IMR-90 (cell line): ENCODE data around the gene SBF2. TPM values are rescaled to one million over a fixed set of nuclear protein-coding genes. Genes with fewer than 3 reads are reported as not detected.

Experiments used
- ATAC-seq: fragments of 200-7000 bp; cut with Tn5 transposase; 2 replicates; pipeline ENCODE4 v1.9.1; 2020; ENCODE audit warnings: low read depth, mild to moderate bottlenecking, moderate library complexity
- BruUV-seq: library from RNA; stranded (reverse); fragments of 400-500 nt; replicated peaks from 2 replicates; lab custom pipeline; 2021; lab: Mats Ljungman, UMichigan
- CTCF ChIA-PET: fragments of 300-600 bp; formaldehyde crosslinking; extraction: SDS; loops from one replicate; lab custom pipeline; 2021; ENCODE audit warnings: antibody characterized with exemption; lab: Yijun Ruan, JAX
- POLR2A ChIA-PET: fragments of 300-600 bp; sonication (Branson Sonifier 250); formaldehyde crosslinking; loops from one replicate; lab custom pipeline; 2022; ENCODE audit warnings: antibody characterized with exemption; ENCODE audit not compliant: unreplicated experiment; lab: Charles Lee
- DNase-seq: peaks from one replicate; pipeline ENCODE4 v3.0.0; 2013
- H2AFZ ChIP-seq: replicated peaks from 2 replicates; pipeline ENCODE3; 2013; ENCODE audit warnings: low read length, mild to moderate bottlenecking; ENCODE audit not compliant: poor library complexity
- H2AK5ac ChIP-seq: 2 replicates; pipeline ENCODE4 v1.6.1; 2013; ENCODE audit warnings: low read depth, low read length, inconsistent platforms
- H2AK9ac ChIP-seq: replicated peaks from 2 replicates; pipeline ENCODE3; 2013; ENCODE audit warnings: mild to moderate bottlenecking, low read depth, low read length, moderate library complexity; ENCODE audit not compliant: poor library complexity
- H2BK120ac ChIP-seq: 2 replicates; pipeline ENCODE4 v1.6.1; 2013; ENCODE audit warnings: low read depth, low read length, inconsistent platforms
- H2BK15ac ChIP-seq: 3 replicates; pipeline ENCODE4 v1.6.1; 2013; ENCODE audit warnings: low read depth, low read length, inconsistent platforms
- H2BK20ac ChIP-seq: 2 replicates; pipeline ENCODE4 v1.6.1; 2013; ENCODE audit warnings: low read depth, mild to moderate bottlenecking, inconsistent platforms, low read length, moderate library complexity
- H2BK5ac ChIP-seq: 2 replicates; pipeline ENCODE4 v1.6.1; 2013; ENCODE audit warnings: mild to moderate bottlenecking, low read depth, low read length, inconsistent platforms; ENCODE audit not compliant: poor library complexity, severe bottlenecking
- H3K14ac ChIP-seq: replicated peaks from 2 replicates; pipeline ENCODE4 v1.6.1; 2013; ENCODE audit warnings: low read depth, low read length, inconsistent platforms
- H3K18ac ChIP-seq: 2 replicates; pipeline ENCODE4 v1.6.1; 2013; ENCODE audit warnings: low read depth, low read length, control low read depth
- H3K23ac ChIP-seq: 2 replicates; pipeline ENCODE4 v1.6.1; 2013; ENCODE audit warnings: low read depth, low read length, inconsistent platforms
- H3K27ac ChIP-seq: 2 replicates; pipeline ENCODE4 v1.5.1; 2013; ENCODE audit warnings: mild to moderate bottlenecking, control low read depth, low read length; ENCODE audit not compliant: insufficient read depth
- H3K27me3 ChIP-seq: 2 replicates; pipeline ENCODE4 v1.6.1; 2013; ENCODE audit warnings: low read length; ENCODE audit not compliant: control insufficient read depth, insufficient read depth
- H3K36me3 ChIP-seq: 2 replicates; pipeline ENCODE4 v1.6.1; 2013; ENCODE audit warnings: low read length, mixed read lengths; ENCODE audit not compliant: control insufficient read depth, insufficient read depth
- H3K4ac ChIP-seq: 2 replicates; pipeline ENCODE4 v1.6.1; 2013; ENCODE audit warnings: low read depth, low read length, inconsistent platforms
- H3K4me1 ChIP-seq: 2 replicates; pipeline ENCODE4 v1.6.1; 2013; ENCODE audit warnings: low read length, mixed read lengths; ENCODE audit not compliant: control insufficient read depth, insufficient read depth
- H3K4me2 ChIP-seq: 2 replicates; pipeline ENCODE4 v1.6.1; 2013; ENCODE audit warnings: low read depth, mild to moderate bottlenecking, control low read depth, low read length, moderate library complexity
- H3K4me3 ChIP-seq: 2 replicates; pipeline ENCODE4 v1.5.1; 2013; ENCODE audit warnings: low read depth, mild to moderate bottlenecking, control low read depth, low read length, moderate library complexity; ENCODE audit not compliant: insufficient read depth
- H3K56ac ChIP-seq: 2 replicates; pipeline ENCODE4 v1.6.1; 2013; ENCODE audit warnings: low read length, inconsistent platforms; ENCODE audit not compliant: insufficient read depth; ENCODE audit errors: extremely low read depth
- H3K79me1 ChIP-seq, 2 experiments: 2 replicates each; pipeline ENCODE4 v1.6.1; 2013; ENCODE audit warnings: low read length in 2 of 2, inconsistent platforms in 1 of 2, low read depth in 1 of 2
- H3K9ac ChIP-seq: 2 replicates; pipeline ENCODE4 v1.6.1; 2013; ENCODE audit warnings: low read depth, low read length, control low read depth
- H3K9me1 ChIP-seq: 2 replicates; pipeline ENCODE4 v1.6.1; 2013; ENCODE audit warnings: low read length, inconsistent platforms; ENCODE audit not compliant: insufficient read depth
- H3K9me3 ChIP-seq: 2 replicates; pipeline ENCODE4 v1.6.1; 2013; ENCODE audit warnings: low read length; ENCODE audit not compliant: control insufficient read depth, insufficient read depth
- H4K20me1 ChIP-seq: 2 replicates; pipeline ENCODE4 v1.6.1; 2013; ENCODE audit warnings: low read length, inconsistent platforms; ENCODE audit not compliant: insufficient read depth
- H4K5ac ChIP-seq: 2 replicates; pipeline ENCODE4 v1.6.1; 2013; ENCODE audit warnings: mild to moderate bottlenecking, low read depth, low read length, control low read depth
- H4K8ac ChIP-seq, 2 experiments: 2 replicates each; pipeline ENCODE4 v1.6.1; 2013; ENCODE audit warnings: low read depth in 2 of 2, low read length in 2 of 2, control low read depth in 1 of 2, inconsistent platforms in 1 of 2
- H4K91ac ChIP-seq: 2 replicates; pipeline ENCODE4 v1.6.1; 2013; ENCODE audit warnings: low read depth, low read length, inconsistent platforms; ENCODE audit not compliant: insufficient read depth
- CEBPB ChIP-seq: IDR thresholded peaks from 2 replicates; pipeline ENCODE4 v1.6.1; 2012; ENCODE audit warnings: low read depth, low read length, improper control_type of control experiment
- CHD1 ChIP-seq: IDR thresholded peaks from 2 replicates; pipeline ENCODE4 v1.6.1; 2012; ENCODE audit warnings: low read depth, low read length, improper control_type of control experiment
- CTCF ChIP-seq: conservative IDR thresholded peaks from 2 replicates; pipeline ENCODE4 v1.5.1; 2012; ENCODE audit warnings: mild to moderate bottlenecking, low read depth, low read length, improper control_type of control experiment
- FOS ChIP-seq: fragments of 150-350 bp; IDR thresholded peaks from 2 replicates; pipeline ENCODE4 v1.6.1; 2016; ENCODE audit warnings: low read depth, low read length
- MAFK ChIP-seq: IDR thresholded peaks from 2 replicates; pipeline ENCODE4 v1.6.1; 2012; ENCODE audit warnings: low read depth, low read length, improper control_type of control experiment
- MAZ ChIP-seq: IDR thresholded peaks from 2 replicates; pipeline ENCODE4 v1.6.1; 2012; ENCODE audit warnings: low read depth, mild to moderate bottlenecking, low read length, improper control_type of control experiment, moderate library complexity, borderline replicate concordance
- MXI1 ChIP-seq: IDR thresholded peaks from 2 replicates; pipeline ENCODE4 v1.6.1; 2012; ENCODE audit warnings: low read depth, mild to moderate bottlenecking, low read length, moderate library complexity, borderline replicate concordance
- RCOR1 ChIP-seq: IDR thresholded peaks from 2 replicates; pipeline ENCODE4 v1.6.1; 2012; ENCODE audit warnings: mild to moderate bottlenecking, low read length, improper control_type of control experiment; ENCODE audit not compliant: insufficient replicate concordance
- RFX5 ChIP-seq: IDR thresholded peaks from 2 replicates; pipeline ENCODE4 v1.8.0; 2012; ENCODE audit warnings: low read depth, mild to moderate bottlenecking, low read length, moderate library complexity
- SMC3 ChIP-seq: fragments of 150-350 bp; IDR thresholded peaks from 2 replicates; pipeline ENCODE4 v1.6.1; 2016; ENCODE audit warnings: low read depth, mild to moderate bottlenecking, antibody characterized with exemption, low read length, moderate library complexity
- WGBS, 2 experiments: methylation state at CpG; one replicate each; pipeline versions ENCODE4 v1.1.5 to v1.1.7; 2013; ENCODE audit warnings: missing lambda C conversion rate in 2 of 2; ENCODE audit not compliant: insufficient read length in 1 of 2; ENCODE audit errors: extremely low coverage in 2 of 2; 5-methylcytosine and 5-hydroxymethylcytosine counted together
- dilution Hi-C: fragments of 300-500 bp; cut with HindIII; formaldehyde crosslinking; loops from one replicate; pipeline ENCODE4 v1.14.3; 2018; ENCODE audit warnings: low sequenced_read_pairs; ENCODE audit not compliant: unreplicated experiment
- in situ Hi-C: fragments of 300-500 bp; cut with MboI; formaldehyde crosslinking; loops from 3 replicates; pipeline ENCODE4 v1.14.3; 2019; ENCODE audit warnings: low sequenced_read_pairs, inconsistent platforms, mixed read lengths
- intact Hi-C: fragments of 100-400 bp; cut with micrococcal nuclease; formaldehyde crosslinking; loops from 2 replicates; pipeline ENCODE4 v1.10.0; 2022
- polyA plus RNA-seq, 3 experiments: library from polyadenylated mRNA; depleted of rRNA; stranded (reverse); fragments of >200 nt; gene quantifications; 2 replicates each; pipeline ENCODE4 v1.2.3, GENCODE V29; 2012; ENCODE audit warnings: low replicate concordance in 1 of 3
- total RNA-seq: library from RNA; depleted of rRNA; stranded (reverse); fragments of >200 nt; gene quantifications from 2 replicates; pipeline ENCODE4 v1.2.3, GENCODE V29; 2012

Gene SBF2
- total and polyA plus RNA-seq, 2 of the 4 experiments (the other 2 are of a cell fraction) = 23.8 to 51.8 TPM

- intact Hi-C loops (no loop called here), in situ Hi-C loops (no loop called here), dilution Hi-C loops (no loop called here)
- Histone ChIP-seq H3K9me3 (no peaks in the 10 kb centered on the region), H2BK20ac (no peak overlapping the region), H2AFZ (no peak overlapping the region), H4K5ac (no peak overlapping the region), H3K27ac (no peak overlapping the region), H2BK120ac (no peak overlapping the region), H2AK9ac (no peak overlapping the region), H3K4me2 (no peak overlapping the region), H3K23ac (no peak overlapping the region), H3K56ac (no peak overlapping the region), H4K91ac (no peak overlapping the region), H3K18ac (no peak overlapping the region), H3K9ac (no peak overlapping the region), H3K4ac (no peak overlapping the region), H3K9me1 (no peaks in the 10 kb centered on the region), H4K20me1 (no peaks in the 10 kb centered on the region), H3K27me3 (no peaks in the 10 kb centered on the region), H4K8ac (no peak overlapping the region; a peak in 1 of 4 replicates), H2BK15ac (no peak overlapping the region), H3K79me1 (peaks cover 4 to 6% of the 10 kb centered on the region in 2 experiments; a peak in 2 of 4 replicates), H3K36me3 (peaks cover 9% of the 10 kb centered on the region; the same call in 1 of the 2 replicates), H3K4me1 (peaks cover 2% of the 10 kb centered on the region), H3K4me3 (no peak overlapping the region), H2AK5ac (no peak overlapping the region), H2BK5ac (no peak overlapping the region), H3K14ac (no peak overlapping the region)
- ChIA-PET CTCF (interaction anchor here (1.1 kb wide), 1 partner anchor 439 kb away, joined by 6 read pairs; no protein-coding TSS in a partner anchor), POLR2A (no interaction called here)
- ATAC-seq (no peak), DNase-seq (no peak)
- TF ChIP-seq SMC3 (no peak), MAZ (no peak), MAFK (no peak), CEBPB (no peak), RFX5 (no peak), CHD1 (no peak), RCOR1 (no peak), FOS (no peak), CTCF (no peak), MXI1 (no peak)
- BruUV-seq = no TSS peak
- no CpG with 5 or more reads among the region's 1 CpG for WGBS, 2 experiments
Measured at GRCh38 chr11:9927670-9928069, 366.3 kb downstream of the SBF2 start.
